RCC 7860 (cell line): ENCODE results near the gene IARS2.
"Not testable (repeated sequence)": the region's sequence is repeated elsewhere in the genome, so short reads cannot be mapped to it uniquely, and the experiment has no call there.

Experiments used
- DNase-seq: peaks from one replicate; pipeline ENCODE4 v3.0.0-alpha.2; 2015; ENCODE audit warnings: low spot score
- FAIRE-seq: peaks from 2 replicates; lab custom pipeline; 2012; peaks lifted over from hg19 to GRCh38; lab: Jason Lieb, UNC

IARS2 gene

GRCh38 chr1:220160027-220160426 is 66.1 kb downstream of the IARS2 start:
- DNase-seq (no peak), FAIRE-seq (no peak)

GRCh38 chr1:220164116-220164515 is 70.2 kb downstream of the IARS2 start:
- FAIRE-seq, result no peak
- DNase-seq, result no peak

GRCh38 chr1:220164517-220164916 is 70.6 kb downstream of the IARS2 start:
- no peak for FAIRE-seq
- no peak for DNase-seq

GRCh38 chr1:220166853-220167252 is 72.9 kb downstream of the IARS2 start:
- DNase-seq, result no peak
- no peak for FAIRE-seq

- not testable (repeated sequence) for DNase-seq, FAIRE-seq
These were observed 76.0 kb downstream of the IARS2 start for GRCh38 chr1:220169887-220170286.

- FAIRE-seq (no peak), DNase-seq (no peak)
These were observed 77.0 kb downstream of the IARS2 start for GRCh38 chr1:220170836-220171526.

- FAIRE-seq (no peak), DNase-seq (no peak)
These were observed 82.6 kb downstream of the IARS2 start for GRCh38 chr1:220176540-220176939.

GRCh38 chr1:220182111-220182510 is 88.2 kb downstream of the IARS2 start:
- FAIRE-seq (no peak), DNase-seq (no peak)

GRCh38 chr1:220182656-220183055 is 88.7 kb downstream of the IARS2 start:
- DNase-seq, result no peak
- no peak for FAIRE-seq

GRCh38 chr1:220184506-220184905 is 90.6 kb downstream of the IARS2 start:
- DNase-seq (no peak), FAIRE-seq (peak; percentile 49)

GRCh38 chr1:220186752-220187151 is 92.8 kb downstream of the IARS2 start:
- FAIRE-seq (no peak), DNase-seq (no peak)

- FAIRE-seq (no peak), DNase-seq (no peak)
These were observed 94.6 kb downstream of the IARS2 start for GRCh38 chr1:220188538-220188937.

- DNase-seq (peak; percentile 31), FAIRE-seq (peak; percentile 86)
These were observed 95.9 kb downstream of the IARS2 start for GRCh38 chr1:220189750-220190347.

- no peak for FAIRE-seq
- DNase-seq, result no peak
These were observed 101.8 kb downstream of the IARS2 start for GRCh38 chr1:220195701-220196100.
